GM23248 (cell line): ENCODE results near the gene ADGRL3.

Experiments
- EZH2 ChIP-seq: fragments of 200-600 bp; sonication (generic); IDR thresholded peaks from 2 replicates; pipeline ENCODE4 v1.6.1; 2018; ENCODE audit warnings: antibody characterized with exemption, mild to moderate bottlenecking; ENCODE audit not compliant: insufficient read depth, poor library complexity, severe bottlenecking
- EZH2phosphoT487 ChIP-seq: fragments of 200-600 bp; sonication (generic); IDR thresholded peaks from 2 replicates; pipeline ENCODE4 v1.6.1; 2018; ENCODE audit warnings: antibody characterized with exemption, moderate library complexity, mild to moderate bottlenecking, low read depth; ENCODE audit not compliant: insufficient read depth

DNA sequence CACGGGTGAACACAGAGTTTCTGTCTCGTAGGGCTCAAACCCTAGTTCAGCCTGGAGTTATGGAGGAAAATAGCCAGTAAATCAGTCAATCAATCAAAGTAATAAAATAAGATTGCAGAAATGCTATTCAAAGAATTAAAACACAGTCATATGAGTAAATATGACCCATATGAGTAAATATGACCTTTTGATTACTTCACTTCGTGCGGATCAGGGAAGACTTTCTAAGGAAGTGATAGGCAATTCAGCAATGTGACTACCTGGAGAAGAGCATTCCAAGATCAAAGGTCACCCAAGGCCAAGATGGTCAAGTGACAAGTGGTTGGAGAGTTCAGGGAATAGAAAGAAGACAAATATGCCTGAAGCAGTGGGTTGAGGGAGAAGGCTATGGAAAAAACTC is 722.6 kb downstream of the ADGRL3 start:
- no peak for TF ChIP-seq EZH2
- TF ChIP-seq EZH2phosphoT487: no peak
